Erythroblast (primary cell): ENCODE measurements around the gene PRICKLE3.

Experiments used
- GATA1 ChIP-seq: IDR thresholded peaks from 2 replicates; pipeline ENCODE4 v1.6.1; 2011; ENCODE audit warnings: low read depth, mild to moderate bottlenecking, control low read depth, low read length, moderate library complexity
- POLR2A ChIP-seq: IDR thresholded peaks from 2 replicates; pipeline ENCODE4 v1.6.1; 2011; ENCODE audit warnings: mild to moderate bottlenecking, low read length

DNA sequence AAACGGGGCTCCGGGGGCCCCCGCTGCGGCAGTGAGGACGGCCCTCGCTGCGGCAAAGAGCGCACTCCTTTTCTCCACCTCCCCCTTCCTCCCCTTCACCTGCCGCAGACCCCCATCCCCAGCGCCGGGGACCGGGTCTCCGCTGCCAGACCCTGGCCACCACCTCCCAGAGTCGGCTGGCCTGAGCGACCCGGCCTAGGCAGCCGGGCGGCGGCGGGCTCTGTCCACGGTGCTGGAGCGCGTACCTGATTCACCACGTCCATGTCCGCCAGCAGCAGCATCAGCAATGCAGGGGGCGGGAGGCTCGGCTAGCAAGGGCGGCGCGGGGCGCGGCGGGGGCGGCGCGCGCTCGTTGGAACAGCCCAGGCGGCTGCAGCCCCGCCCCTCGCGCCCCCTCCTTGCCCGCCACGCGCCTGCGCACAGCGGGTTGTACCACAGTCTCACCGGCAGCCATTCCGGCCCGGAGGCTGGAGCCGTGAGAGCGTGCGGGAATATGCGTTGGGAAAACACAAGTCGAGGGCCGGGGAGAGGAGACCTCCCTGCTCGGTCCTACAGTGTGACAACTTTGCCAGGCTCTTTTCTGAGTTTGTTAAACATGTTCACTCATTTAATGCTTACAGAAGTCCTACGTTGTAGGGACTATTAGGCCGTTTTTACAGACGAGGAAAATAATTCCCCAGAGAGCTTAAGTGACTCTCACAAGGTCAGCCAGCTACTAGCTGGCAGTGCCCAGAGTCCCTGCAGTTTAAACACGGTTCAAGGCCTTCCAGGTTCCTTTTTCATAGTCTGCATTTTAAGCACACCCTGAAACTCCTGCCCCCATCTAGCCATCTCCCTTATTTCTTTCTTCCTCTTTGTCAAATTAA, 14.0 kb upstream of the PRICKLE3 start, which contains the start of gene SYP:
- TF ChIP-seq POLR2A (peak; percentile 81), GATA1 (no peak)
